Right atrium auricular region (tissue), 2 donors: Measurements from ENCODE around the gene ASH1L. TPM values are rescaled to one million over a fixed set of nuclear protein-coding genes. Genes with fewer than 3 reads are reported as not detected.
A peak's percentile ranks its signal among the peaks of the same experiment; 100 is the strongest.
"Not testable (repeated sequence)": the region's sequence is repeated elsewhere in the genome, so short reads cannot be mapped to it uniquely, and the experiment has no call there.

ENCODE experiments used
- DNase-seq: peaks from one replicate; pipeline ENCODE4 v3.0.0-alpha.2; 2019; ENCODE audit warnings: low spot score
- H3K27ac ChIP-seq, 2 donors: fragments of 200-600 bp; sonication (generic); 1 replicate in 1 of 2; 2 replicates in 1 of 2; pipeline ENCODE4 v1.5.1; 2016 to 2019
- H3K27me3 ChIP-seq, 2 donors: fragments of 200-600 bp; sonication (generic); one replicate each; pipeline versions ENCODE4 v1.5.1 to v1.6.0; 2017 to 2019
- H3K36me3 ChIP-seq: fragments of 200-600 bp; sonication (generic); one replicate; pipeline ENCODE4 v1.5.1; 2016
- H3K4me1 ChIP-seq, 2 donors: fragments of 200-600 bp; sonication (generic); one replicate each; pipeline versions ENCODE4 v1.5.1 to v1.6.0; 2017 to 2019
- H3K4me3 ChIP-seq, 2 donors: fragments of 200-600 bp; sonication (generic); 1 replicate in 1 of 2; 2 replicates in 1 of 2; pipeline ENCODE4 v1.5.1; 2017 to 2019; ENCODE audit warnings: mild to moderate bottlenecking in 1 of 2, moderate library complexity in 1 of 2
- H3K9me3 ChIP-seq, 2 donors: fragments of 200-600 bp; sonication (generic); one replicate each; pipeline ENCODE4 v1.5.1; 2019
- CTCF ChIP-seq, 2 donors: fragments of 200-600 bp; sonication (generic); IDR thresholded peaks; one replicate each; pipeline ENCODE4 v1.5.1; 2019; ENCODE audit warnings: antibody characterized with exemption in 2 of 2
- total RNA-seq, 2 donors: library from RNA; depleted of rRNA; stranded (reverse); fragments of >200 nt; gene quantifications; one replicate each; pipeline ENCODE4 v1.1.0, GENCODE V29; 2016

The ASH1L gene, protein sequence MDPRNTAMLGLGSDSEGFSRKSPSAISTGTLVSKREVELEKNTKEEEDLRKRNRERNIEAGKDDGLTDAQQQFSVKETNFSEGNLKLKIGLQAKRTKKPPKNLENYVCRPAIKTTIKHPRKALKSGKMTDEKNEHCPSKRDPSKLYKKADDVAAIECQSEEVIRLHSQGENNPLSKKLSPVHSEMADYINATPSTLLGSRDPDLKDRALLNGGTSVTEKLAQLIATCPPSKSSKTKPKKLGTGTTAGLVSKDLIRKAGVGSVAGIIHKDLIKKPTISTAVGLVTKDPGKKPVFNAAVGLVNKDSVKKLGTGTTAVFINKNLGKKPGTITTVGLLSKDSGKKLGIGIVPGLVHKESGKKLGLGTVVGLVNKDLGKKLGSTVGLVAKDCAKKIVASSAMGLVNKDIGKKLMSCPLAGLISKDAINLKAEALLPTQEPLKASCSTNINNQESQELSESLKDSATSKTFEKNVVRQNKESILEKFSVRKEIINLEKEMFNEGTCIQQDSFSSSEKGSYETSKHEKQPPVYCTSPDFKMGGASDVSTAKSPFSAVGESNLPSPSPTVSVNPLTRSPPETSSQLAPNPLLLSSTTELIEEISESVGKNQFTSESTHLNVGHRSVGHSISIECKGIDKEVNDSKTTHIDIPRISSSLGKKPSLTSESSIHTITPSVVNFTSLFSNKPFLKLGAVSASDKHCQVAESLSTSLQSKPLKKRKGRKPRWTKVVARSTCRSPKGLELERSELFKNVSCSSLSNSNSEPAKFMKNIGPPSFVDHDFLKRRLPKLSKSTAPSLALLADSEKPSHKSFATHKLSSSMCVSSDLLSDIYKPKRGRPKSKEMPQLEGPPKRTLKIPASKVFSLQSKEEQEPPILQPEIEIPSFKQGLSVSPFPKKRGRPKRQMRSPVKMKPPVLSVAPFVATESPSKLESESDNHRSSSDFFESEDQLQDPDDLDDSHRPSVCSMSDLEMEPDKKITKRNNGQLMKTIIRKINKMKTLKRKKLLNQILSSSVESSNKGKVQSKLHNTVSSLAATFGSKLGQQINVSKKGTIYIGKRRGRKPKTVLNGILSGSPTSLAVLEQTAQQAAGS (N-terminal part only)
- 10 to 100 TPM; 37.2 to 50.2 TPM for total RNA-seq

GRCh38 chr1:155562581-155563376 lies at the start of gene ASH1L:
Gene ASH1L, minus strand, starts transcription at chr1:155562803. Its CDS starts 41,284 bp downstream, at chr1:155521519.
- peak within 1 kb of the TSS; percentile 91 to 95 for H3K4me3 ChIP-seq
- H3K27ac ChIP-seq: peak within 1 kb of the TSS; percentile 93 to 98
- H3K27me3 ChIP-seq: no peaks in the 10 kb centered on the region
- TF ChIP-seq CTCF (IDR thresholded peaks at IDR 0.05): no peak
- H3K4me1 ChIP-seq: peaks cover 0 to 43% of the 10 kb centered on the region in 2 donors
- H3K36me3 ChIP-seq: no peaks in the 10 kb centered on the region
- DNase-seq: peak; percentile 91
- no peaks in the 10 kb centered on the region for H3K9me3 ChIP-seq

- H3K27ac ChIP-seq: peak overlapping the region in 1 of 2 donors; percentile 75
- not testable (repeated sequence) for DNase-seq
These were observed 47.6 kb upstream of the ASH1L start for GRCh38 chr1:155610257-155610647.

GRCh38 chr1:155609515-155610256 lies 47.1 kb upstream of the ASH1L start, which contains the start of gene MSTO1:
Gene MSTO1, plus strand, starts transcription at chr1:155610218. Its CDS starts 31 bp downstream, at chr1:155610249.
- no peak for TF ChIP-seq CTCF (IDR thresholded peaks at IDR 0.05)
- Histone ChIP-seq H3K36me3 (peaks cover 5% of the 10 kb centered on the region), H3K27me3 (no peaks in the 10 kb centered on the region), H3K27ac (peak within 1 kb of the TSS; percentile 63 to 75), H3K9me3 (no peaks in the 10 kb centered on the region), H3K4me3 (peak within 1 kb of the TSS; percentile 55 to 65), H3K4me1 (no peaks in the 10 kb centered on the region)
- peak; percentile 98 for DNase-seq

More at GRCh38 chr1:155610257-155610647, 47.6 kb upstream of the ASH1L start:
- H3K4me3 ChIP-seq: peak overlapping the region; percentile 55 to 65
- H3K27me3 ChIP-seq, H3K9me3 ChIP-seq, H3K4me1 ChIP-seq, H3K36me3 ChIP-seq: not testable (repeated sequence)

- DNase-seq: no peak
- no peak for TF ChIP-seq CTCF (IDR thresholded peaks at IDR 0.05)
These were observed 46.3 kb upstream of the ASH1L start for GRCh38 chr1:155608888-155609225.

DNA sequence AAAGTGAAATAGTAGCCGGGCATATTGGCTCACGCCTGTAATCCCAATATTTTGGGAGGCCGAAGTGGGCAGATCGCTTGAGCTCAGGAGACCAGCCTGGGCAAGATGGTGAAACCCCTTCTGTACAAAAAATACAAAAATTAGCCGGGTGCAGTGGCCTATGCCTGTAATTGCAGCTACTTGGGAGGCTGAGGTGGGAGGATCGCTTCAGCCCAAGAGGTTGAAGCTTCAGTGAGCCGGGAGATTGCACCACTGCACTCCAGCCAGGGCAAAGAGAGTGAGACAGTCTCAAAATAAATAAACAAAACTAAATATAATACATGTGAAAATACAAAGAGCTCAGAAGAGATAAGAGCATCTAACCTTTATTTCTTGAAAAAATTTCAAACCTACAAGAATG lies 45.1 kb upstream of the ASH1L start:
- Histone ChIP-seq H3K36me3 (no peaks in the 10 kb centered on the region), H3K27me3 (no peaks in the 10 kb centered on the region), H3K9me3 (no peaks in the 10 kb centered on the region), H3K27ac (no peak overlapping the region), H3K4me3 (no peak overlapping the region), H3K4me1 (no peaks in the 10 kb centered on the region)
- no peak for DNase-seq
- no peak for TF ChIP-seq CTCF (IDR thresholded peaks at IDR 0.05)

More at GRCh38 chr1:155608888-155609225, 46.3 kb upstream of the ASH1L start:
- Histone ChIP-seq H3K27me3 (no peaks in the 10 kb centered on the region), H3K4me1 (no peaks in the 10 kb centered on the region), H3K27ac (no peak overlapping the region), H3K9me3 (no peaks in the 10 kb centered on the region), H3K36me3 (peaks cover 5% of the 10 kb centered on the region), H3K4me3 (no peak overlapping the region)

DNA sequence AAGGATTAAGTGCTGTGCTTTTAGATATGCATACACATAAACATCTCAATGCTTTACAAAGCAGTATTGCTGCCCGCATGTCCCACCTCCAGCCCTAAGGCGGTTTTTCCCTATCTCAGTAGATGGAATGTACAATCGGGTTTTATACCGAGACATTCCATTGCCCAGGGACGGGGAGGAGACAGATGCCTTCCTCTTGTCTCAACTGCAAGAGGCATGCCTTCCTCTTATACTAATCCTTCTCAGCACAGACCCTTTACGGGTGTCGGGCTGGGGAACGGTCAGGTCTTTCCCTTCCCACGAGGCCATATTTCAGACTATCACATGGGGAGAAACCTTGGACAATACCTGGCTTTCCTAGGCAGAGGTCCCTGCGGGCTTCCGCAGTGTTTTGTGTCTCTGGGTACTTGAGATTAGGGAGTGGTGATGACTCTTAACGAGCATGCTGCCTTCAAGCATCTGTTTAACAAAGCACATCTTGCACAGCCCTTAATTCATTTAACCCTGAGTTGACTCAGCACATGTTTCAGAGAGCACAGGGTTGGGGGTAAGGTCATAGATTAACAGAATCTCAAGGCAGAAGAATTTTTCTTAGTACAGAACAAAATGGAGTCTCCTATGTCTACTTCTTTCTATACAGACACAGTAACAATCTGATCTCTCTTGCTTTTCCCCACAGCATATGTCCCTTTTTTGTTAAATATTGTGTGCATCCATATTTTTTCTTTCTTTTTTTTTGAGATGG lies 37.4 kb upstream of the ASH1L start:
- H3K4me1 ChIP-seq, DNase-seq, H3K27ac ChIP-seq, H3K27me3 ChIP-seq, H3K36me3 ChIP-seq, H3K9me3 ChIP-seq, H3K4me3 ChIP-seq: not testable (repeated sequence)
